GM12874 (cell line): ENCODE results near the gene WDTC1.

Experiments used
- CTCF ChIP-seq: IDR thresholded peaks from 2 replicates; pipeline ENCODE4 v1.5.1; 2011; ENCODE audit warnings: low read depth, mild to moderate bottlenecking, control low read depth, low read length, moderate library complexity; ENCODE audit not compliant: insufficient read depth

The WDTC1 gene

GRCh38 chr1:27274204-27274603 lies 39.8 kb downstream of the WDTC1 start:
- no peak for TF ChIP-seq CTCF

GRCh38 chr1:27275696-27276095 lies 41.3 kb downstream of the WDTC1 start:
- no peak for TF ChIP-seq CTCF

GRCh38 chr1:27284425-27285273 lies 50.2 kb downstream of the WDTC1 start:
- TF ChIP-seq CTCF, result peak; percentile 64

- TF ChIP-seq CTCF, result no peak
Observed at GRCh38 chr1:27285274-27285660, 50.8 kb downstream of the WDTC1 start.

- no peak for TF ChIP-seq CTCF
Observed at GRCh38 chr1:27290581-27290980, 56.1 kb downstream of the WDTC1 start.

GRCh38 chr1:27292106-27292505 lies 57.7 kb downstream of the WDTC1 start:
- no peak for TF ChIP-seq CTCF

GRCh38 chr1:27293915-27294314 lies 59.5 kb downstream of the WDTC1 start:
- TF ChIP-seq CTCF, result no peak
